ENCODE data around the gene CPNE1.

The CPNE1 gene

GRCh38 chr20:35653893-35654292, 10.8 kb downstream of the CPNE1 start:
- no peak for DNase-seq (ENCODE audit: low read depth)

GRCh38 chr20:35653430-35653734, 11.3 kb downstream of the CPNE1 start:
- no peak for DNase-seq (ENCODE audit: low read depth)

GRCh38 chr20:35652641-35653429, 11.9 kb downstream of the CPNE1 start:
- DNase-seq (ENCODE audit: low read depth) = no peak

GRCh38 chr20:35651958-35652357, 12.7 kb downstream of the CPNE1 start:
- DNase-seq (ENCODE audit: low read depth) = no peak

GRCh38 chr20:35650632-35651031, 14.1 kb downstream of the CPNE1 start:
- no peak for DNase-seq (ENCODE audit: low read depth)

- DNase-seq (ENCODE audit: low read depth) = no peak
Measured at GRCh38 chr20:35648836-35649235, 15.9 kb downstream of the CPNE1 start.

- no peak for DNase-seq (ENCODE audit: low read depth)
Measured at GRCh38 chr20:35644806-35645205, 19.9 kb downstream of the CPNE1 start.

GRCh38 chr20:35643045-35643444, 21.7 kb downstream of the CPNE1 start:
- no peak for DNase-seq (ENCODE audit: low read depth)

- DNase-seq (ENCODE audit: low read depth) = no peak
Measured at GRCh38 chr20:35641743-35642142, 23.0 kb downstream of the CPNE1 start.

GRCh38 chr20:35640724-35641123, 24.0 kb downstream of the CPNE1 start:
- DNase-seq (ENCODE audit: low read depth) = no peak

- no peak for DNase-seq (ENCODE audit: low read depth)
Measured at GRCh38 chr20:35638751-35639150, 25.9 kb downstream of the CPNE1 start.

GRCh38 chr20:35637276-35637675, 27.4 kb downstream of the CPNE1 start:
- no peak for DNase-seq (ENCODE audit: low read depth)

- DNase-seq (ENCODE audit: low read depth) = no peak
Measured at GRCh38 chr20:35636095-35636494, 28.6 kb downstream of the CPNE1 start.

GRCh38 chr20:35635652-35636051, 29.0 kb downstream of the CPNE1 start:
- no peak for DNase-seq (ENCODE audit: low read depth)

GRCh38 chr20:35632539-35633115, 32.1 kb downstream of the CPNE1 start:
- no peak for DNase-seq (ENCODE audit: low read depth)

GRCh38 chr20:35630636-35631035, 34.1 kb downstream of the CPNE1 start:
- DNase-seq (ENCODE audit: low read depth) = no peak

- no peak for DNase-seq (ENCODE audit: low read depth)
Measured at GRCh38 chr20:35629427-35630145, 35.1 kb downstream of the CPNE1 start.

- DNase-seq (ENCODE audit: low read depth) = no peak
Measured at GRCh38 chr20:35627121-35627520, 37.6 kb downstream of the CPNE1 start.

GRCh38 chr20:35626386-35627001, 38.2 kb downstream of the CPNE1 start:
- no peak for DNase-seq (ENCODE audit: low read depth)

GRCh38 chr20:35625584-35626385, 38.9 kb downstream of the CPNE1 start:
- no peak for DNase-seq (ENCODE audit: low read depth)

- no peak for DNase-seq (ENCODE audit: low read depth)
Measured at GRCh38 chr20:35621560-35621946, 43.1 kb downstream of the CPNE1 start.
